Measurements from ENCODE around the gene LUZP1.
"Not testable (repeated sequence)": the region's sequence is repeated elsewhere in the genome, so short reads cannot be mapped to it uniquely, and the experiment has no call there.

LUZP1 gene

DNA sequence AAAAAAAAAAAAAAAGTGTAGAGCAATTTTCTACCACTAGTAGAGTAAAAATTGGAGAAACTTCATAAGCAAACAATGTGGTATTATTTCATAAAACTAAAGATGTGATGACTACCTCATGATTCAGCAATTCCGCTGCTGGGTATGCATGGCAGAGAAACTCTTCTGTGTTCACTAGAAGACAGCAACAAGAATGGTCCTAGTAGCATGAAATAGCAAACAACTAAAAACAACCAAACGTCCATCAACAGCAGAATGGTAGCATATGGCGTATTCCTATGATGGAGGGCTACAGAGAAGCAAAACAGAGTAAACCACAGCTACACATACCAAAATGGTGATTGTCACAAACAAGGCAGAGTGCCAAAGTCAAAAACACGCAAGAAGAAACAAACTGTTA is 29.7 kb upstream of the LUZP1 start:
- no peak for TF ChIP-seq POLR2A (IDR thresholded peaks at IDR 0.05; ENCODE audit: low read depth, low read length)
- peak; percentile 62 for FAIRE-seq
- DNase-seq (ENCODE audit: insufficient read length, low spot score) = no peak

DNA sequence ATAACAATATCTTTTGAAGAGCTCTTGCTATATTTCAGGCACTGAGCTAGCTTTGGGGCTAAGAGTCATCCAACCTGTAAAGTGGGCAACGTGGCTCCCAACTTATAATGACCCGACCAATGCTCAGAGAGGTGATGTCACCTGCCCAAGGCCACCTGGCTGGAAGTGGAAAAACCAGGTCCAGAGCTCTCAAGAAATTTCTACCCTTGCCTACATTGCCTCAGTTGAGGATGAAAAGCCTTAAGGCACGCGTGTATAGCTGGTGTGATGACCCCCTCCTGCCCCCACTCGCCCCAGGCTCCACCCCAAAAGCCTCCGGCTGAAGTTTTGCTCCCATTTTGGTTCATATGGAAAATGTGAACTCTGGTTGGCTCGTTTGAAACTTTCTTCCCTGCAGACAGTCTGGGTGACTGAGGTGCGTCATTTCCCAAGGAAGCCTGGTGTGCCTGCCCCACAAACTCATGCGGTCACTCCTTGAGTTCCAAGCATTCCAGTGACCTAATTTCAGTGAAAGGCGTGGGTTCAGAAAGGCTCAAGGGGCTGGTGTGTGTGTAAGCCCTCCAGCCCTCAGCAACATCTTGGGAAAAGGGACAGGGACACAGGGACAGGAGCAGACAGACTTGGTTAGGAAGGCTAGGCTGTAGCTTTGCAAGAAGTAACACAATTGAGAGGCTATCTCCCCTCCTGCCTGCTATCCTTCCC is 28.1 kb upstream of the LUZP1 start:
- no peak for TF ChIP-seq POLR2A (IDR thresholded peaks at IDR 0.05; ENCODE audit: low read depth, low read length)
- DNase-seq (ENCODE audit: insufficient read length, low spot score) (peak; percentile 52), FAIRE-seq (peak; percentile 70)

- TF ChIP-seq POLR2A (IDR thresholded peaks at IDR 0.05; ENCODE audit: low read depth, low read length) = no peak
- peak; percentile 48 for DNase-seq (ENCODE audit: insufficient read length, low spot score)
- FAIRE-seq = no peak
Observed at GRCh38 chr1:23194119-23194984, 25.7 kb upstream of the LUZP1 start.

GRCh38 chr1:23193391-23194118 is 24.9 kb upstream of the LUZP1 start:
- FAIRE-seq = no peak
- no peak for DNase-seq (ENCODE audit: insufficient read length, low spot score)
- TF ChIP-seq POLR2A (IDR thresholded peaks at IDR 0.05; ENCODE audit: low read depth, low read length) = no peak

GRCh38 chr1:23191199-23191598 is 22.5 kb upstream of the LUZP1 start:
- DNase-seq (ENCODE audit: insufficient read length, low spot score) = no peak
- no peak for FAIRE-seq
- no peak for TF ChIP-seq POLR2A (IDR thresholded peaks at IDR 0.05; ENCODE audit: low read depth, low read length)

- FAIRE-seq = not testable (repeated sequence)
- DNase-seq (ENCODE audit: insufficient read length, low spot score) = peak; percentile 51
Observed at GRCh38 chr1:23188936-23189452, 20.3 kb upstream of the LUZP1 start.

- no peak for DNase-seq (ENCODE audit: insufficient read length, low spot score)
- TF ChIP-seq POLR2A (IDR thresholded peaks at IDR 0.05; ENCODE audit: low read depth, low read length) = no peak
Observed at GRCh38 chr1:23188434-23188884, 19.8 kb upstream of the LUZP1 start.

GRCh38 chr1:23187637-23188036 is 19.0 kb upstream of the LUZP1 start:
- DNase-seq (ENCODE audit: insufficient read length, low spot score) (no peak), FAIRE-seq (no peak)
- TF ChIP-seq POLR2A (IDR thresholded peaks at IDR 0.05; ENCODE audit: low read depth, low read length) = no peak

More at GRCh38 chr1:23188434-23188884, 19.8 kb upstream of the LUZP1 start:
- FAIRE-seq = no peak

GRCh38 chr1:23185381-23185780 is 16.7 kb upstream of the LUZP1 start:
- FAIRE-seq (no peak), DNase-seq (ENCODE audit: insufficient read length, low spot score) (no peak)
- no peak for TF ChIP-seq POLR2A (IDR thresholded peaks at IDR 0.05; ENCODE audit: low read depth, low read length)

GRCh38 chr1:23184212-23184934 is 15.7 kb upstream of the LUZP1 start:
- no peak for TF ChIP-seq POLR2A (IDR thresholded peaks at IDR 0.05; ENCODE audit: low read depth, low read length)
- FAIRE-seq = no peak
- no peak for DNase-seq (ENCODE audit: insufficient read length, low spot score)

GRCh38 chr1:23179862-23180261 is 11.2 kb upstream of the LUZP1 start:
- FAIRE-seq = no peak
- TF ChIP-seq POLR2A (IDR thresholded peaks at IDR 0.05; ENCODE audit: low read depth, low read length) = no peak
- DNase-seq (ENCODE audit: insufficient read length, low spot score) = no peak

- no peak for TF ChIP-seq POLR2A (IDR thresholded peaks at IDR 0.05; ENCODE audit: low read depth, low read length)
- no peak for DNase-seq (ENCODE audit: insufficient read length, low spot score)
- no peak for FAIRE-seq
Observed at GRCh38 chr1:23178950-23179349, 10.3 kb upstream of the LUZP1 start.

DNA sequence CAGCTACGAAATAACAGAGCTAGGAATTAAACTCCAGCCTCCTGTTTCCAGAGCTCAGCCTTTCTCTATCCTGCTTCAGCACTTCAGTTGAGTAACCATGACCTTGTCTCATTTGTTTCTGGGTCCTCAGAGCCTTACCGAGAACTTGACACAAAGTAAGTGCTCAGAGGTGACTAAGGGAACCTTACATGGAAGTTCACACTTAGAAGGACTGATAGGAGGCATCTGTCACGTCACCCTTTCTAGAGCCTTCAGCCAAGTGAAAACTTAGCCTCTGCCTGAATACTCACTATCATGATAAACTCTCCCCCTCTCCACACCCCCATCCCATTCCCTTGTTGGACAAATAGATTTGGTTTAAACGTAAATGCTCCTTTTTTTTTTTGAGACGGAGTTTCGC is 9.8 kb upstream of the LUZP1 start:
- TF ChIP-seq POLR2A (IDR thresholded peaks at IDR 0.05; ENCODE audit: low read depth, low read length) = no peak
- FAIRE-seq (no peak), DNase-seq (ENCODE audit: insufficient read length, low spot score) (no peak)
